ENCODE measurements around the gene SLC35E1. TPM values are rescaled to one million over a fixed set of nuclear protein-coding genes. Genes with fewer than 3 reads are reported as not detected.

SLC35E1 gene
- polyA plus RNA-seq (2013, experiment 1 of 4) = 27.4 TPM
- 30.3 TPM for polyA plus RNA-seq (2013, experiment 2 of 4)
- polyA plus RNA-seq (2013, experiment 3 of 4) = 21.1 TPM
- polyA plus RNA-seq (2013, experiment 4 of 4) = 26.0 TPM

DNA sequence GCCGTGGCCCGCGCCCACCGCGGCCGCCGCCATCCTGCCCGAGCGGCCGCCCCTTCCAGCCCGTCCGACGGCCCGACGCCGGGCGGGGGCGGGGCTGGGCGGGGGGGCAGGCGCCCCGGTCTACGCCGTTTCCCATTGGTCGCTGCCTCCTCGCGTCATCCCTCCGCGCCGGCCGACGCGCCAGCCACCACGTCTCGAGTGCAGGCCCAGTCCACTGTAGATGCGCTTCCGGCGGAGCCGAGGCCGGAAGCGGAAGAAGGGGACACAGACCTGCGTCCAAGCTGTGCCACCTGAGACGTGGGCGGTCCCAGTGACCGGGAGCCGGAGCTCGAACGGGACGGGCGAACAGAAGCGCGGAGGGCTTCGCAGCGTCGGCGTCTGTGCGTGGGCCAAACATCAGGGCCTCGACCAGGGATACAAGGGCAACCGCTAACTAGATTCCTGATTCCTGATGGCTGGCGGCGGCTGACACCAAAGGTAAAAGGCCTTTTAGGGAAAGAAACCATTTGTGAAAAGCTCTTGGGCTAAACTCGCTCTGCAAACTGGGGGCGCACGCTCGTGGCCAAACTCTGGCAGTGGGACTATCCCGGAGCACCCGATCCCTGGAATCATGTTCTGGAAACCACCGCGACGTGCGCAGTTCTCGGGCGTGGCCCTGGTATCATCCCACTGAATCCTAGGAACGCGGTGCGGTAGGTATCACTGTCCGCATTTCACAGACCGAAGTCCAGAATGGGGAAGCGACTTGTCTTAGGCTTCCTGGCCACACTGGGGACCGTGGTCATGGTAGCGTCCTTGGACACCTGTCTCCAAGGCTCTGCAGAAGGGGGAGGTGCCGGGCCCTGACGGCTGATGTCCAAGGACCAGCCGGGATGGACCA is at the start of gene SLC35E1:
SLC35E1 (minus strand) TSS at position 84 of the 880 bp plus-strand sequence; CDS start at position 33, 51 bp downstream.
- Histone ChIP-seq H3K27ac (ENCODE audit: insufficient read depth, low read depth, low read length, poor library complexity, severe bottlenecking) (peak within 1 kb of the TSS; percentile 69), H3K4me1 (ENCODE audit: control insufficient read depth, insufficient read depth, low read length) (peaks cover 6% of the 10 kb centered on the region), H3K9me3 (ENCODE audit: control insufficient read depth, low read length) (no peaks in the 10 kb centered on the region), H3K36me3 (ENCODE audit: control insufficient read depth, insufficient read depth, low read length) (no peaks in the 10 kb centered on the region), H3K4me3 (ENCODE audit: insufficient read depth, low read depth, low read length) (peak within 1 kb of the TSS; percentile 91), H3K27me3 (ENCODE audit: control insufficient read depth, insufficient read depth, low read length, poor library complexity, severe bottlenecking) (no peaks in the 10 kb centered on the region)
- WGBS, 2 experiments = 1% methylated on average over 83 of the region's 83 CpGs

DNA sequence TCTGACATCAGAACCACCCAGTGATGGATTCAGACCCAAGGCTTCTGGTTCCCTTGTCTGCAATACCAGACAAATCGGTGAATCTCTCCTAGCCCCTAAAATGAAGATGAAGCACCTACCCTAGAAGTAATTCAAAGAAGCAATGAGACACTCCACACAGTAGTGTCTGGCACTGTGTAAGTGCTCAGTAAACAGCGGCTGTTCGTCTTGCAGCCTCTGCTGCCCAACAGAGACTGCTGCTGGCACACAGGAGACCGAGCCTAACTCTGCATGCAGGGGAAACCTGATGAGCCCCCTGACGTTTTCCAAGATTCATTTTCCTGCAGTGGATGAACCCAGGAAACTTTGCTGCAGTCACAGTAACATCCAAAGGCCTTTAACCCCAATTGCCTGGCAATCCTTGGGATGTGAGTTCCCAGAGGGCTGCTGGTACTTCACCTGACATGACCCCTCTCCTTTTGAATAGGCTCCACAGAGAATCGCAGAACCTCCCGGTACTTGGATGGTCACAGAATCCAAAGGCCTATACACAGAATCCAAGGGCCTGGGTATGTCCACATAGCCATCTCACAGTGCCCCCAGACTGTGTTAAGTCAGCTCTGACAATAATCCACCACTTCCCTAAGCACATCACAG is 49.1 kb upstream of the SLC35E1 start:
- no peak overlapping the region for H3K27ac ChIP-seq (ENCODE audit: insufficient read depth, low read depth, low read length, poor library complexity, severe bottlenecking)
- no peaks in the 10 kb centered on the region for H3K9me3 ChIP-seq (ENCODE audit: control insufficient read depth, low read length)
- WGBS, 2 experiments = 88 to 92% methylated on average over 7 of the region's 7 CpGs
- no peaks in the 10 kb centered on the region for H3K27me3 ChIP-seq (ENCODE audit: control insufficient read depth, insufficient read depth, low read length, poor library complexity, severe bottlenecking)
- H3K4me3 ChIP-seq (ENCODE audit: insufficient read depth, low read depth, low read length) = no peak overlapping the region
- peaks cover 4% of the 10 kb centered on the region for H3K4me1 ChIP-seq (ENCODE audit: control insufficient read depth, insufficient read depth, low read length)
- H3K36me3 ChIP-seq (ENCODE audit: control insufficient read depth, insufficient read depth, low read length) = no peaks in the 10 kb centered on the region

DNA sequence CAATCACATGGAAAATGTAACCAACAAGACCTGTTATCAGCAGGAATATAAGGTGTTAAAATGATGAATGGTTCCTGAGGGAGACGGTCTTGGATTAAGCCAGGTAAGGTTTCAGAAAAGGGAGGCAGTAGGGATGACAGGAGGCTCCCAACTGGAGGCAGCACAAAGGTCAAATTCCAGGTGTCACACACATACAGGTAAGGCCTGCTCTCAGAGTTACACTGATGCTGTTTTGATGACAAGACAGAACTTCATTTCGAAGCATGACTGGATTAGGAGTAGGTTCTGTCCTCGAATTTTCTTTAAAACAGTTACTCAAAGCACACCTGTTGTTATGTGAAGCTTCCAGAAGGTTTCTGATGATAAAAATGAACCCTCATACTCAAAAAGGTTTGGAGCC is 48.4 kb upstream of the SLC35E1 start:
- H3K27ac ChIP-seq (ENCODE audit: insufficient read depth, low read depth, low read length, poor library complexity, severe bottlenecking) = no peak overlapping the region
- H3K4me1 ChIP-seq (ENCODE audit: control insufficient read depth, insufficient read depth, low read length) = peaks cover 5% of the 10 kb centered on the region
- H3K9me3 ChIP-seq (ENCODE audit: control insufficient read depth, low read length) = no peaks in the 10 kb centered on the region
- 82 to 92% methylated on average over 3 of the region's 3 CpGs for WGBS, 2 experiments
- no peaks in the 10 kb centered on the region for H3K36me3 ChIP-seq (ENCODE audit: control insufficient read depth, insufficient read depth, low read length)
- no peak overlapping the region for H3K4me3 ChIP-seq (ENCODE audit: insufficient read depth, low read depth, low read length)
- H3K27me3 ChIP-seq (ENCODE audit: control insufficient read depth, insufficient read depth, low read length, poor library complexity, severe bottlenecking) = no peaks in the 10 kb centered on the region

DNA sequence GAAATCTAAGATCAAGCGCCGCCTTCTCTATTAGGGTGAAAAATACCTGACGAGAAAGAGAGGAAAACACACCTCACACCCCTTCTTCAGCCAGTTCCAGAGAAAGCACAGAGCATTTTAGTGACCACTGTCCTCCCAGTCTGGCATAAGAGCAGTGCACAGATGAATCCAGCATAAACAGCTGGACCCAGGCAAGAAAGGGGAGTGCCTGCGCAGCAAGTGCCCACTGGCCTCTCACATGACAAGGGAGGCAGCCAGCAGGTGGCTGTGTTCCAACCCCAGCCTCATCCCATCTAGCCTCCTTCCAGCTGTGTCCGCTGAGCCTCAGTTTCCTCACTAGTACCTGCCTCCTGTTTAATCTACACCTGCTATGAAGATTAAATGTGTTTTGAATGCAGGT is 47.8 kb upstream of the SLC35E1 start:
- H3K27ac ChIP-seq (ENCODE audit: insufficient read depth, low read depth, low read length, poor library complexity, severe bottlenecking) = no peak overlapping the region
- no peaks in the 10 kb centered on the region for H3K36me3 ChIP-seq (ENCODE audit: control insufficient read depth, insufficient read depth, low read length)
- H3K27me3 ChIP-seq (ENCODE audit: control insufficient read depth, insufficient read depth, low read length, poor library complexity, severe bottlenecking) = no peaks in the 10 kb centered on the region
- 86 to 96% methylated on average over 5 of the region's 5 CpGs for WGBS, 2 experiments
- no peaks in the 10 kb centered on the region for H3K9me3 ChIP-seq (ENCODE audit: control insufficient read depth, low read length)
- H3K4me1 ChIP-seq (ENCODE audit: control insufficient read depth, insufficient read depth, low read length) = peaks cover 5% of the 10 kb centered on the region
- H3K4me3 ChIP-seq (ENCODE audit: insufficient read depth, low read depth, low read length) = no peak overlapping the region

DNA sequence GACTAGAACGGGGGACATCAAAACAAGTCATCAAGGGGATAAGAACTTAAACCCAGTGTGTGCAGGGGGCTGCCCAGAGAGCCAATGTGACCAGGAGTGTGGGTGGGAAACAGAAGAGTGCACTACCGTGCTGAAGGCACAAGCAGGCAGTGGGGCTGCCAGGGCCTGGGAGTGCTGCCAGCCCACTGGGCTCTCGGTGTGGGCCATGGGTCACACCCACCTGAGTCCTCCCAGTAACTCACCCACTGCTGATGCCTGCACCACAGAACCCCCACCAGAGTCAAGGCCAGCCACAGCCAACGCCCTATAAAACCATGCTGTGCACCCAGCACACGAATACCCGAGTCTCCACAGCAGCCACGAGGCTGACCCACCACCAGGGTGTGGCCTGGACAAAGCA is 47.2 kb upstream of the SLC35E1 start:
- peaks cover 5% of the 10 kb centered on the region for H3K4me1 ChIP-seq (ENCODE audit: control insufficient read depth, insufficient read depth, low read length)
- H3K4me3 ChIP-seq (ENCODE audit: insufficient read depth, low read depth, low read length) = no peak overlapping the region
- H3K27me3 ChIP-seq (ENCODE audit: control insufficient read depth, insufficient read depth, low read length, poor library complexity, severe bottlenecking) = no peaks in the 10 kb centered on the region
- WGBS, 2 experiments = 89 to 93% methylated on average over 7 of the region's 7 CpGs
- H3K9me3 ChIP-seq (ENCODE audit: control insufficient read depth, low read length) = no peaks in the 10 kb centered on the region
- no peak overlapping the region for H3K27ac ChIP-seq (ENCODE audit: insufficient read depth, low read depth, low read length, poor library complexity, severe bottlenecking)
- no peaks in the 10 kb centered on the region for H3K36me3 ChIP-seq (ENCODE audit: control insufficient read depth, insufficient read depth, low read length)

DNA sequence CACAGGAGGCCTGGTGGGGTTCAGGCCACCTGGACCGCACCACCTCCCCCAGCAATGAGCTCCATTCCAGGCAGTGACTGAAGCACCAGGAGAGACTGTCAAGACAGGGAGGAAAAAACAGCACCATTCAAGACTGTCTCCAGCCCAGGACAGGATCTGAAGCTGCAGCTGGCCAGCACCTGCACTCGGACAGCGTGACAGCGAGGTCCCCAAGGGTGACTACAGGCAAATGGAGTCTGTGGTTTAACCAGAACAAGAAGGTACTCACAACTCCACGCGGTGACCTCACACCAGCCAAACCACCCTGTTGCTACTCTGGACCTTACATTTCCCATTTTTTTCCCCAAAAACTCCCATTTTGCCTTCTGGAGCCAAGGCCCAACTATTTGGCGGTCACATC is 46.0 kb upstream of the SLC35E1 start:
- no peak overlapping the region for H3K27ac ChIP-seq (ENCODE audit: insufficient read depth, low read depth, low read length, poor library complexity, severe bottlenecking)
- peaks cover 5% of the 10 kb centered on the region for H3K4me1 ChIP-seq (ENCODE audit: control insufficient read depth, insufficient read depth, low read length)
- H3K36me3 ChIP-seq (ENCODE audit: control insufficient read depth, insufficient read depth, low read length) = no peaks in the 10 kb centered on the region
- H3K27me3 ChIP-seq (ENCODE audit: control insufficient read depth, insufficient read depth, low read length, poor library complexity, severe bottlenecking) = no peaks in the 10 kb centered on the region
- H3K4me3 ChIP-seq (ENCODE audit: insufficient read depth, low read depth, low read length) = no peak overlapping the region
- no peaks in the 10 kb centered on the region for H3K9me3 ChIP-seq (ENCODE audit: control insufficient read depth, low read length)
- WGBS, 2 experiments = 95 to 96% methylated on average over 7 of the region's 7 CpGs

DNA sequence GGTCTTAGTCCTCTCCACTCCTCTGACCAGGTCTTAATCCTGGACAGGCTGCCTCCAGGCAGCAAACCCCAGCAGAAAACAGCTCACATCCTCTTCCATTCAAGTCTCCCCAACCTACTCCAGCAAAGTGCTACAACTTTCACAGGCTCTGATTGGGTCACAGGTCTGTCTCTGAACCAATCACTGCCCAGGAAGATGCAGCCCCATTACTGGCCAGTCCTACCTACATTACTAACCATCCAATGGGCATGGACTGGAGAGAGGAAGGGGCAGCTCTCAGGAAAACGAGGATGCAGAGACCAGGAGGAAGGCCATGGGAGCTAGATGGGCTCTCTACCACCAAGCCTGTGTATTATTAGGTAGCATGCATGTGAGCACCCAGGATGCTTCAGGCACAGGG is 43.6 kb upstream of the SLC35E1 start:
- Histone ChIP-seq H3K9me3 (ENCODE audit: control insufficient read depth, low read length) (no peaks in the 10 kb centered on the region), H3K4me1 (ENCODE audit: control insufficient read depth, insufficient read depth, low read length) (peaks cover 5% of the 10 kb centered on the region), H3K27me3 (ENCODE audit: control insufficient read depth, insufficient read depth, low read length, poor library complexity, severe bottlenecking) (no peaks in the 10 kb centered on the region), H3K4me3 (ENCODE audit: insufficient read depth, low read depth, low read length) (no peak overlapping the region), H3K27ac (ENCODE audit: insufficient read depth, low read depth, low read length, poor library complexity, severe bottlenecking) (no peak overlapping the region), H3K36me3 (ENCODE audit: control insufficient read depth, insufficient read depth, low read length) (no peaks in the 10 kb centered on the region)
- 63 to 65% methylated on average over 1 of the region's 1 CpG for WGBS, 2 experiments

DNA sequence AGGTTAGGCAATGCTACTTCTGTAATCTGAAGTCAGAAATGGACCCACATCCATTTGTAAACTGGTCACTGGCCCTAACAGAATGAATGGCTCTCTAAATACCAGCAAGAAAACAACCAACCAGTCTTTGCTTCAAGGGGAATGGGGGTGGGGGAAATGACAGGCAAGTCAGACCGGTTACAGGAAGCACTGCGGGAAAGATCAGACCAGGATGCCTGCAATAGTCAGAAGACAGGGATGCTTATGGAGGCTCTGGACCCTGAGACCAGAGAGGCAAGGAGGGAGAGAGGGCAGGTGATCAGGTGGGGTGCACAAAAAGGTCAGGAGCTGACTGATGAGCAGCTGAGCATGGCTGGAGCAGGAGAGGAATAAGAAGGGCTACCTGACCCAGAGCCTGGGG is 42.7 kb upstream of the SLC35E1 start:
- peaks cover 5% of the 10 kb centered on the region for H3K4me1 ChIP-seq (ENCODE audit: control insufficient read depth, insufficient read depth, low read length)
- H3K36me3 ChIP-seq (ENCODE audit: control insufficient read depth, insufficient read depth, low read length) = no peaks in the 10 kb centered on the region
- WGBS, 2 experiments = 68 to 77% methylated on average over 2 of the region's 2 CpGs
- H3K4me3 ChIP-seq (ENCODE audit: insufficient read depth, low read depth, low read length) = no peak overlapping the region
- H3K9me3 ChIP-seq (ENCODE audit: control insufficient read depth, low read length) = no peaks in the 10 kb centered on the region
- H3K27ac ChIP-seq (ENCODE audit: insufficient read depth, low read depth, low read length, poor library complexity, severe bottlenecking) = no peak overlapping the region
- H3K27me3 ChIP-seq (ENCODE audit: control insufficient read depth, insufficient read depth, low read length, poor library complexity, severe bottlenecking) = no peaks in the 10 kb centered on the region

DNA sequence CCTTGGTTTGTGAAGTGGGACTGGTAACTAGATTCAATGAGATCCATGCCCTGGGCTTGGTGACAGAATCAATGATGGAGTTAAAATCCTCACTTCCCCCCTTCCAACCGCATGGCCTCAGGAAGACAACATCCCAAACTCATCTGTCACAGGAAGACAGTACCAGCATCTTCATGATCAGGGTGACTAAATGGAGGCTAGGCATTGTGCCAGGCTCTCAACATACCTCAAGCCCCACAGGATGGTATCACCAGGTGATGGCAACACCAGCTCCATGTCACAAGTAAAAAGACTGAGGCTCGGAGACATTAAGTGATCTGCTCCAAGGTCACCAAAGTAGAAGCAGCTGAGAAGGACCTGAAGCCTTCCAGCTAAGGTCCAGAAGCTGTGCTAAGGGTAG is 41.6 kb upstream of the SLC35E1 start:
- Histone ChIP-seq H3K9me3 (ENCODE audit: control insufficient read depth, low read length) (no peaks in the 10 kb centered on the region), H3K4me3 (ENCODE audit: insufficient read depth, low read depth, low read length) (no peak overlapping the region), H3K4me1 (ENCODE audit: control insufficient read depth, insufficient read depth, low read length) (peaks cover 5% of the 10 kb centered on the region), H3K27me3 (ENCODE audit: control insufficient read depth, insufficient read depth, low read length, poor library complexity, severe bottlenecking) (no peaks in the 10 kb centered on the region), H3K36me3 (ENCODE audit: control insufficient read depth, insufficient read depth, low read length) (no peaks in the 10 kb centered on the region), H3K27ac (ENCODE audit: insufficient read depth, low read depth, low read length, poor library complexity, severe bottlenecking) (no peak overlapping the region)
- WGBS, 2 experiments = 88 to 98% methylated on average over 2 of the region's 2 CpGs

DNA sequence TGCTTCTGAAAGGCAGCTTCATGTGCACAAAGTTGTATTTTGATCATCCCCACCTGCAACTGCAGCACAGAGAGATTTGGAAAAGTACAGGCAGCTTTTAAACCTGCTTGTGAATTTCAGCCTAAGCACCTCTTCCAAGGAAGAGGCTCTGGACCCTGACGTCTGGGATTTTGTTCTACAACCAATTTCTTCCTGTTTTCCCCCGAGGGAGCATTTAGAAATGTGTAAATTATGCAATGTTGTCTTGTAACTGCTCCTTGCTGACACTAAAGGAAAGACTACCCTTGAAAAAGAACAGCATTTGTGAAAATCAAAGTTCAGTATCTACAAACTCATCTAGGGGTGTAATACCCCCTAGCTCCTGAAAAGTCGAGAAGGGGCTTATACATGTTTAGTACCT is 40.4 kb upstream of the SLC35E1 start:
- no peak overlapping the region for H3K4me3 ChIP-seq (ENCODE audit: insufficient read depth, low read depth, low read length)
- 80 to 89% methylated on average over 3 of the region's 3 CpGs for WGBS, 2 experiments

More for the DNA sequence above, 40.4 kb upstream of the SLC35E1 start:
- Histone ChIP-seq H3K4me1 (ENCODE audit: control insufficient read depth, insufficient read depth, low read length) (peaks cover 5% of the 10 kb centered on the region), H3K36me3 (ENCODE audit: control insufficient read depth, insufficient read depth, low read length) (no peaks in the 10 kb centered on the region), H3K9me3 (ENCODE audit: control insufficient read depth, low read length) (no peaks in the 10 kb centered on the region), H3K27ac (ENCODE audit: insufficient read depth, low read depth, low read length, poor library complexity, severe bottlenecking) (no peak overlapping the region), H3K27me3 (ENCODE audit: control insufficient read depth, insufficient read depth, low read length, poor library complexity, severe bottlenecking) (no peaks in the 10 kb centered on the region)

All from ectodermal cell (in vitro differentiated cells).